ENCODE results near the gene SLC15A3.

SLC15A3 gene

DNA sequence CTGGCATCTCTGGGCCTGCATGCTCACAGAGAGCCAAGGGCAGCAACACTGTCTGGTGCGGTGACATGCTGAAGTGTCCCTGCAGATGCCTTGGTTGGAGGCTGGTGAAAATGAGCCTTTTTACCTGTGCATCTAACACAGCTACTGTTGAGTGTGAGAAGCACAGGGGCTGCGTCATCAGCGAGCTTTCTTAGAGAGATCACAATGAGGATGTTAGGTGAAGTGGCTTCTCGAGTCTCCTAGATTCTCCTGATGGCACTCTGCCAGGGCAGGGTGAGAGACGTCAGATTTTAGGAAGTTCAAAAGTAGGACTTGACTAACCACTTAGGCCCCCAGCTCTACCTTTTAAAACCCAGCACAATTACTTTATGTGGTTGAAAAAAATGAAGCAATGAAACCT, 3.6 kb upstream of the SLC15A3 start:
- TF ChIP-seq, protein P1, sequence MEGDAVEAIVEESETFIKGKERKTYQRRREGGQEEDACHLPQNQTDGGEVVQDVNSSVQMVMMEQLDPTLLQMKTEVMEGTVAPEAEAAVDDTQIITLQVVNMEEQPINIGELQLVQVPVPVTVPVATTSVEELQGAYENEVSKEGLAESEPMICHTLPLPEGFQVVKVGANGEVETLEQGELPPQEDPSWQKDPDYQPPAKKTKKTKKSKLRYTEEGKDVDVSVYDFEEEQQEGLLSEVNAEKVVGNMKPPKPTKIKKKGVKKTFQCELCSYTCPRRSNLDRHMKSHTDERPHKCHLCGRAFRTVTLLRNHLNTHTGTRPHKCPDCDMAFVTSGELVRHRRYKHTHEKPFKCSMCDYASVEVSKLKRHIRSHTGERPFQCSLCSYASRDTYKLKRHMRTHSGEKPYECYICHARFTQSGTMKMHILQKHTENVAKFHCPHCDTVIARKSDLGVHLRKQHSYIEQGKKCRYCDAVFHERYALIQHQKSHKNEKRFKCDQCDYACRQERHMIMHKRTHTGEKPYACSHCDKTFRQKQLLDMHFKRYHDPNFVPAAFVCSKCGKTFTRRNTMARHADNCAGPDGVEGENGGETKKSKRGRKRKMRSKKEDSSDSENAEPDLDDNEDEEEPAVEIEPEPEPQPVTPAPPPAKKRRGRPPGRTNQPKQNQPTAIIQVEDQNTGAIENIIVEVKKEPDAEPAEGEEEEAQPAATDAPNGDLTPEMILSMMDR (conservative IDR thresholded peaks at IDR 0.05; ENCODE audit: low read length) = no peak
- no peak for DNase-seq (ENCODE audit: low read depth)
- H3K4me3 ChIP-seq (ENCODE audit: low read length) = no peak overlapping the region

DNA sequence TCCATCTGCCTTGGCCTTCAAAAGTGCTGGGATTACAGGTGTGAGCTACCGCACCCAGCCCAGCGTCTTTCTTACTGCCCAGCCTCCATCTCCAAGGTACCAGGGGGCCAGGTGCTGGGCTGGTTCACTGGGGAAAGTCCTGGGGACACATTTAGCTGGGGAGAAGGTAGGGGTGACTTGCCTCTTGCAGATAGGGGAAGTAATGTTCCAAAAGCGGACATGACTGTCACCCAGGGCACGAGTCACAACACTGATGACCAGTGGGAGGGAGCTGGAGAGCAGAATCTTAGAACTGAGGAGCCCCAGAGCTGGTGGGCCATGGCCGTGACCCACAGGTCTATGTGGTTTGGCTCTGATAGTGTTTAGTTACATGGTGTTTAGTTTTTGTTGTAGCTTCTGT, 2.4 kb upstream of the SLC15A3 start:
- DNase-seq (ENCODE audit: low read depth) = no peak
- TF ChIP-seq, protein P1 (conservative IDR thresholded peaks at IDR 0.05; ENCODE audit: low read length) = no peak
- H3K4me3 ChIP-seq (ENCODE audit: low read length) = no peak overlapping the region

DNA sequence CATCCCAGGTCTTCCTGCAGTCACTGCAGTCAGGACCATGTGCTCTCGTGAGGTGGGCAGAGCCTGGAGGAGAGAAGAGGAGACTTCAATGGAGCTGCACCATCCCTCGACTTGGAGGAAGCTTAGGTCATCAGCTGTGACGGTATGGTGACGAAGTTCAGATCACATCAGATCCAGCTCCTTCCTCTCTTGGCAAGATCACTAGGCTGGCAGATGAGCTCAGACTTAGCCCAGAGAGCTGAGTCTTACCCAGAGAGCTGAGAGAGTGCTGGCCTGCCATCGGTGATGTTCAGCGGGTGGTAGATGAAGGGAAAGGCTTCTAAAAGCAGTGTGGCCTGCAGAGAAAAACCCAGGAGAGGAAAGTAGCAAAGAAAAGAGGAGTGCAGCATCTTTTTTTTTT, 1.8 kb upstream of the SLC15A3 start:
- TF ChIP-seq, protein P1 (conservative IDR thresholded peaks at IDR 0.05; ENCODE audit: low read length) = no peak
- DNase-seq (ENCODE audit: low read depth) = peak; percentile 33
- H3K4me3 ChIP-seq (ENCODE audit: low read length) = no peak overlapping the region

DNA sequence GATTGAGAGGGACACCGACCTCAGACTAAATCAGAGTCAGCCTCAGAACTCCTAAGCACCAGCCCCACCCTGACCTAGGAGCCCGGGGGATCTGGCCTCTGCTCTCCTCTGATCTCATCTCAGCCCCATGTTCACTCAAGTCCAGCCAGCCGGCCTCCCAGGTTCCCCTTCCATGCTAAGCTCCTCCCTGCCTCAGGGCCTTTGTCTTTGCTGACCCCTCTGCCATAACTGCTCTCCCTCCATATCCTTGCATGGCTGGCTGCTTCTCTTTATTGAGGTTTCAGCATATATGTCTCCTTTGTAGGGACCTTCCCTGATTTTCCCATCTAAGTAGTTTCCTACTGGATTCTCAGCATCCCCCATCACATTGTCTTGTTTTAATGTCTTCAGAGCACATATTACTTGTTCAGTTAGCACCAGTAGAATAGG, 780 bp upstream of the SLC15A3 start:
- peak overlapping the region; percentile 62 for H3K4me3 ChIP-seq (ENCODE audit: low read length)
- TF ChIP-seq, protein P1 (conservative IDR thresholded peaks at IDR 0.05; ENCODE audit: low read length) = no peak
- no peak for DNase-seq (ENCODE audit: low read depth)

DNA sequence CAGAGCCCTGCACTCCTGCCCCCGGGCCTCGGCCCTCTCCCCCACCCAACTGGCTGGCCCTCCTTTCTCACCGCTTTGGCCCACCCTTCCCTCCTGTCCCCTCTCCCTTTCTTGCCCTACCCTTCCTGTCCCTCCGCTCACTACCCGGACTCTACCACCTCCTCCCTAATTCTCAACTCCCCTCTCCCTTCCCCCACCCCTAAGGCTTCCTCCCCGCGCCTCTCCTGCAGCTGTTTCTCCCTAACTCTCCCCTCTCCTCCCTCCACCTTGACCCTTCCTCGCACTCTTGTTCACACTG, 421 bp downstream of the SLC15A3 start:
- no peak for DNase-seq (ENCODE audit: low read depth)
- H3K4me3 ChIP-seq (ENCODE audit: low read length) = peak overlapping the region; percentile 62

DNA sequence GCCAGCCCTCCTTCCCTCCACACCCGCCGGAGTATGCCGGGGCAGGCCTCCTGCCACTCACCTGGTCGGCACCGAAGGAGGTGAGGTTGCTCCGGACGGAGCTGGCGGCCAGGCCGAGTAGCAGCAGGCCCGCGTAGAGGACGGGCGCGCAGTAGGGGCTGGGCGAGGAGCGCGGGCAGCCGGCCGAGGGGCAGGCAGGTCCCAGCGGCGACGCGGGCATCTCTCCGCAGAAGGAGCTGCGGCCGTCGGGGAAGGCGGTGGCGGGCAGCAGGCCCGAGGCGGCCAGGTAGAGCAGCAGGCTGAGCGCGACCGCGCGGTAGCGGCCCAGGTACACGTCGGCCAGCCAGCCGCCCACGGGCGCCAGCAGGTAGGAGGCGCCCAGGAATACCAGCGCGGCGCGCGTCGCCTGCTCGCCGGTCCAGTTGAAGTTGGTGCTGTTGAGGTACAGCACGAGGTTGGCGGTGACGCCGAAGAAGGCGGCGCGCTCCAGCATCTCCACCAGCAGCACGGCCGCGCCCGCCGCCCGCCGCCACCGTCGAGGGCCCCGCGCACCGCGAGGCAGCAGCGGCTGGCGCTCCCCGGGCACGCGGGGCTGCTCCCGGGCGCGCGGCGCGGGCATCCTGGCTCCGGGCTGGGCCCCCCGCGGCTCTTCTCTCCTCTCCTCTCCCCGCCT, 907 bp downstream of the SLC15A3 start:
- TF ChIP-seq, protein P1 (conservative IDR thresholded peaks at IDR 0.05; ENCODE audit: low read length) = no peak
- no peak for DNase-seq (ENCODE audit: low read depth)
- peak overlapping the region; percentile 62 for H3K4me3 ChIP-seq (ENCODE audit: low read length)

More for the DNA sequence above, 421 bp downstream of the SLC15A3 start:
- TF ChIP-seq, protein P1 (conservative IDR thresholded peaks at IDR 0.05; ENCODE audit: low read length) = no peak

DNA sequence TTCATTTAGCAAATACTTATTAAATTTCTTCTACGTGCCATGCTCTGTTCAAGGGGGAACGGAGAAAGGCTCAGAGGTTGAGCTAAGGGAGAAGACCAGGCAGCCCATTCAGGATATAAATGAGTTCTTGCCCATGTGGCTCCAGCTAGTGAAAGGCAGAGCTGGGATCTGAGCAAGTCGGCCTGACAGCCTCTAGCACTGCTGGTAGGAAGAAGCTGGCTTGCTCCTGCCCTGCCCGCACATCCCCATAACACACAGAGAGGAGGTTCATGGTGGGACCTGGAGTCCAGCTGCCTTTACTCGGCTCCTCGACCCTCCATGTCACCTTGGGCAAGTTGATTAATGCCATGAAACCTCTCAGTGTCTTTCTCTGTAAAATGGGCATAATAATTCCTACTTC, 2.0 kb downstream of the SLC15A3 start:
- H3K4me3 ChIP-seq (ENCODE audit: low read length) = no peak overlapping the region
- DNase-seq (ENCODE audit: low read depth) = no peak
- TF ChIP-seq, protein P1 (conservative IDR thresholded peaks at IDR 0.05; ENCODE audit: low read length) = no peak

Measured in AG10803 (cell line).